K562 (cell line): ENCODE results near the gene PYGB. TPM values are rescaled to one million over a fixed set of nuclear protein-coding genes. Genes with fewer than 3 reads are reported as not detected.

ENCODE experiments used
- EP300 ChIP-seq: IDR thresholded peaks from 2 replicates; pipeline ENCODE4 v1.6.1; 2012; ENCODE audit warnings: low read length, improper control_type of control experiment
- FOSL1 ChIP-seq: fragments of 200-800 bp; sonication (Bioruptor generic); conservative IDR thresholded peaks from 2 replicates; pipeline ENCODE4 v1.6.1; 2016; ENCODE audit warnings: missing genetic modification characterization, missing compliant biosample characterization
- FOXA3 ChIP-seq, 2 experiments: fragments of 450-650 bp in 1 of 2; sonication (generic) in 1 of 2; formaldehyde crosslinking; IDR thresholded peaks in 1 of 2; conservative IDR thresholded peaks in 1 of 2; 2 replicates each; pipeline versions ENCODE4 v1.4.0 to v1.8.0; 2020 to 2022; ENCODE audit warnings: mild to moderate bottlenecking in 2 of 2, missing genetic modification reagents in 1 of 2
- GATAD2A ChIP-seq: fragments of 450-650 bp; IDR thresholded peaks from 2 replicates; pipeline ENCODE4 v1.6.1; 2017
- ID3 ChIP-seq, 2 experiments: fragments of 250-450 bp in 1 of 2; fragments of 450-650 bp in 1 of 2; sonication (Bioruptor Pico) in 1 of 2; IDR thresholded peaks; 2 replicates each; pipeline versions ENCODE4 v1.6.1 to v1.8.0; 2016 to 2021; ENCODE audit warnings: mild to moderate bottlenecking in 2 of 2, moderate library complexity in 2 of 2, missing compliant biosample characterization in 1 of 2, missing genetic modification characterization in 1 of 2
- KHSRP ChIP-seq: fragments of 450-650 bp; IDR thresholded peaks from 2 replicates; pipeline ENCODE4 v1.6.1; 2017
- MBD2 ChIP-seq: sonication (generic); IDR thresholded peaks from 2 replicates; pipeline ENCODE4 v1.6.1; 2016; ENCODE audit warnings: low read depth, borderline replicate concordance
- NFIC ChIP-seq: fragments of 450-650 bp; IDR thresholded peaks from 2 replicates; pipeline ENCODE4 v1.6.1; 2017; ENCODE audit warnings: mild to moderate bottlenecking, inconsistent platforms
- NR1H2 ChIP-seq: sonication (generic); formaldehyde crosslinking; IDR thresholded peaks from 2 replicates; pipeline ENCODE4 v1.4.0; 2020; ENCODE audit warnings: mild to moderate bottlenecking, missing genetic modification reagents
- RCOR1 ChIP-seq, 2 experiments: IDR thresholded peaks; 2 replicates each; pipeline ENCODE4 v1.6.1; 2012; ENCODE audit warnings: low read depth in 2 of 2, low read length in 2 of 2, borderline replicate concordance in 1 of 2, improper control_type of control experiment in 1 of 2
- SAFB ChIP-seq: fragments of 200-400 bp; formaldehyde crosslinking; IDR thresholded peaks from 2 replicates; pipeline ENCODE4 v1.6.1; 2017; ENCODE audit warnings: low read depth, low read length, borderline replicate concordance
- SFPQ ChIP-seq: fragments of 200-400 bp; formaldehyde crosslinking; IDR thresholded peaks from 2 replicates; pipeline ENCODE4 v1.6.1; 2017; ENCODE audit warnings: mild to moderate bottlenecking, low read depth, low read length, moderate library complexity
- STAT5B ChIP-seq: fragments of 250-450 bp; sonication (Bioruptor Pico); IDR thresholded peaks from 2 replicates; pipeline ENCODE4 v1.8.0; 2021; ENCODE audit warnings: mild to moderate bottlenecking, inconsistent platforms
- TAL1 ChIP-seq: fragments of 450-650 bp; IDR thresholded peaks from 2 replicates; pipeline ENCODE4 v1.6.1; 2016; ENCODE audit warnings: mild to moderate bottlenecking
- TFAP4 ChIP-seq: sonication (generic); formaldehyde crosslinking; IDR thresholded peaks from 2 replicates; pipeline ENCODE4 v1.8.0; 2022; ENCODE audit warnings: missing genetic modification reagents, mild to moderate bottlenecking, moderate library complexity, borderline replicate concordance
- TFE3 ChIP-seq: fragments of 450-650 bp; formaldehyde crosslinking; IDR thresholded peaks from 2 replicates; pipeline ENCODE4 v1.4.0; 2020; ENCODE audit warnings: mild to moderate bottlenecking, mixed read lengths
- ZBTB5 ChIP-seq: fragments of 450-650 bp; IDR thresholded peaks from 2 replicates; pipeline ENCODE4 v1.6.1; 2017; ENCODE audit warnings: antibody characterized with exemption
- ZNF253 ChIP-seq: fragments of 250-450 bp; sonication (Bioruptor Pico); conservative IDR thresholded peaks from 2 replicates; pipeline ENCODE4 v1.6.1; 2021; ENCODE audit warnings: mild to moderate bottlenecking
- ZNF316 ChIP-seq: fragments of 450-650 bp; IDR thresholded peaks from 2 replicates; pipeline ENCODE4 v1.6.1; 2016
- ZNF408 ChIP-seq: fragments of 250-450 bp; sonication (Bioruptor Pico); IDR thresholded peaks from 2 replicates; pipeline ENCODE4 v1.4.0; 2020; ENCODE audit warnings: low read depth, mild to moderate bottlenecking, moderate library complexity
- ZNF584 ChIP-seq: fragments of 200-800 bp; sonication (Bioruptor generic); IDR thresholded peaks from 2 replicates; pipeline ENCODE4 v1.6.1; 2016; ENCODE audit warnings: low read depth, mild to moderate bottlenecking, missing genetic modification characterization, missing compliant biosample characterization
- ZZZ3 ChIP-seq: fragments of 450-650 bp; IDR thresholded peaks from 2 replicates; pipeline ENCODE4 v1.6.1; 2016; ENCODE audit warnings: antibody characterized with exemption, mild to moderate bottlenecking, moderate library complexity
- polyA plus RNA-seq, 8 experiments: library from polyadenylated mRNA; depleted of rRNA in 4 of 8; stranded (reverse) in 5 of 8; unstranded in 3 of 8; fragments of >200 nt; fragmentation: Nextera tagmentation in 2 of 8; fragmentation: Illumina TruSeq in 1 of 8; extraction: Ambion mirVana in 2 of 8; extraction: Trizol in 1 of 8; gene quantifications; 2 replicates each; pipeline versions ENCODE4 v1.2.1 to v1.2.3, GENCODE V29; 2011 to 2014; ENCODE audit warnings: inconsistent platforms in 1 of 8, missing spikeins in 1 of 8
- total RNA-seq, 7 experiments: library from RNA; depleted of rRNA in 6 of 7; stranded (reverse); fragments of >200 nt in 6 of 7; fragmentation: Illumina TruSeq in 2 of 7; extraction: Trizol in 2 of 7; gene quantifications; 2 replicates each; pipeline versions ENCODE4 v1.2.1 to v1.2.3, GENCODE V29; 2011 to 2021; ENCODE audit warnings: low replicate concordance in 1 of 7

PYGB gene
- total and polyA plus RNA-seq, 9 of the 15 experiments (the other 6 are each of a cell fraction or from before 2014, with no cell fraction given): 0.34 to 18.0 (median 9.8) TPM

GRCh38 chr20:25310268-25310920, 62.5 kb downstream of the PYGB start (continued):
- TF ChIP-seq ZNF584 (CRISPR knock-in tag) (no peak), RCOR1 (IDR thresholded peaks at IDR 0.05; ENCODE audit: borderline replicate concordance in 1 of 2, low read depth in 2 of 2, low read length in 2 of 2) (peak in 1 of 2 experiments; percentile 78; a peak in 2 of 4 replicates), TFAP4 (peak; percentile 96), ZNF253 (CRISPR knock-in tag) (no peak), ZNF316 (peak; percentile 89), KHSRP (no peak), SFPQ (no peak), NR1H2 (CRISPR knock-in tag) (no peak), SAFB (no peak), MBD2 (0 out of 2 replicates have a peak, but pooled peaks have one; percentile 47), STAT5B (CRISPR knock-in tag) (no peak), FOXA3 (CRISPR knock-in tag; conservative IDR thresholded peaks at IDR 0.05 in 1 of 2, IDR thresholded peaks at IDR 0.05 in 1 of 2) (no peak; a peak in 1 of 4 replicates), TFE3 (CRISPR knock-in tag) (0 out of 2 replicates have a peak, but pooled peaks have one; percentile 10), TAL1 (peak; percentile 60), FOSL1 (peak; percentile 99), EP300 (peak; percentile 80), GATAD2A (no peak), ZNF408 (CRISPR knock-in tag) (no peak), ID3 (CRISPR knock-in tag; IDR thresholded peaks at IDR 0.05) (no peak), ID3 (tag; IDR thresholded peaks at IDR 0.05) (peak; percentile 72; the same call in 1 of the 2 replicates), NFIC (peak; percentile 59; the same call in 1 of the 2 replicates), ZBTB5 (no peak), ZZZ3 (no peak)
